HG02973 (cell line): ENCODE data around the gene RBP5.

Experiments
- ATAC-seq: cut with Tn5 transposase; IDR thresholded peaks from one replicate; pipeline ENCODE4 v1.9.1; 2021; ENCODE audit warnings: moderate library complexity; ENCODE audit not compliant: unreplicated experiment

RBP5 gene

GRCh38 chr12:7076493-7076892 is 52.2 kb downstream of the RBP5 start:
- no peak for ATAC-seq

DNA sequence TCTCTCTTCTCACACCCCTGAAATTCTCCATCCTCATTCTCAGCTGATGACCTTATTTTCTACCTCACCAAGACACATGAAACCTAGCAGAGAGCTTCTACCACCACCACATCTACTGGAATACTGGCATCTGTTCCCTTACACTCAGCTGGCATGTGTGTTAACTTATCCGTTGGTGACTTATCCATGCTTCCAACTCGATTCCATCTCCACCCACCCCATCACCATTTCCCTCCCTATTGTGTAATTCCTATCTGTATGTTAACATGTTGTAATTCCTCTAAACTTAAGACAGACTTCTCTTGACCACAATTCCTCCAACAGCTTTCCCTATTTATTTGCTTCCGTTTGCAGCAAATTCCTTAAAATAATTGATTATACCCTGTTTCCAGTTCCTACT is 52.8 kb downstream of the RBP5 start:
- ATAC-seq: no peak

- ATAC-seq: no peak
These were observed 53.2 kb downstream of the RBP5 start for GRCh38 chr12:7075518-7075917.

- ATAC-seq: no peak
These were observed 54.7 kb downstream of the RBP5 start for GRCh38 chr12:7073946-7074345.
